Stromal cell of bone marrow (primary cell): Measurements from ENCODE around the gene NPAS2.

Source experiments
- DNase-seq: peaks from one replicate; pipeline ENCODE4 v3.0.0-alpha.2; 2012; ENCODE audit warnings: low read depth

NPAS2 gene

GRCh38 chr2:100968146-100969145 lies 148.5 kb downstream of the NPAS2 start:
- no peak for DNase-seq

- no peak for DNase-seq
These were observed 150.1 kb downstream of the NPAS2 start for GRCh38 chr2:100969998-100970397.

- DNase-seq: no peak
These were observed 151.3 kb downstream of the NPAS2 start for GRCh38 chr2:100971221-100971620.

GRCh38 chr2:100972452-100972851 lies 152.5 kb downstream of the NPAS2 start:
- DNase-seq: no peak

- no peak for DNase-seq
These were observed 155.0 kb downstream of the NPAS2 start for GRCh38 chr2:100974712-100975520.

GRCh38 chr2:100975521-100975785 lies 155.5 kb downstream of the NPAS2 start:
- DNase-seq: no peak

- no peak for DNase-seq
These were observed 156.1 kb downstream of the NPAS2 start for GRCh38 chr2:100976061-100976460.

- no peak for DNase-seq
These were observed 156.9 kb downstream of the NPAS2 start for GRCh38 chr2:100976645-100977391.

GRCh38 chr2:100977511-100977910 lies 157.6 kb downstream of the NPAS2 start:
- DNase-seq: no peak

GRCh38 chr2:100978582-100979191 lies 158.7 kb downstream of the NPAS2 start:
- DNase-seq: no peak

GRCh38 chr2:100980046-100980445 lies 160.1 kb downstream of the NPAS2 start:
- no peak for DNase-seq

- no peak for DNase-seq
These were observed 161.1 kb downstream of the NPAS2 start for GRCh38 chr2:100981011-100981410.

GRCh38 chr2:100982431-100982861 lies 162.5 kb downstream of the NPAS2 start:
- no peak for DNase-seq

- no peak for DNase-seq
These were observed 163.3 kb downstream of the NPAS2 start for GRCh38 chr2:100983201-100983600.

GRCh38 chr2:100983684-100984310 lies 163.9 kb downstream of the NPAS2 start:
- DNase-seq: no peak

- peak; percentile 27 for DNase-seq
These were observed 165.0 kb downstream of the NPAS2 start for GRCh38 chr2:100984892-100985307.

GRCh38 chr2:100986157-100986556 lies 166.2 kb downstream of the NPAS2 start:
- DNase-seq: no peak

- DNase-seq: no peak
These were observed 167.6 kb downstream of the NPAS2 start for GRCh38 chr2:100987536-100987935.

- DNase-seq: no peak
These were observed 168.0 kb downstream of the NPAS2 start for GRCh38 chr2:100987974-100988373.

- DNase-seq: peak; percentile 58
These were observed 168.9 kb downstream of the NPAS2 start for GRCh38 chr2:100988630-100989417.

GRCh38 chr2:100989666-100990065 lies 169.7 kb downstream of the NPAS2 start:
- no peak for DNase-seq
